ENCODE measurements around the gene ABCC1.

- TF ChIP-seq POLR2A (IDR thresholded peaks at IDR 0.05) (no peak), CTCF (IDR thresholded peaks at IDR 0.05 in 4 of 5, conservative IDR thresholded peaks at IDR 0.05 in 1 of 5) (no peak)
Observed at GRCh38 chr16:15955425-15955824, 6.0 kb downstream of the ABCC1 start.
